Cardiac septum (tissue), 1 donor: ENCODE results near the gene PTPRQ. TPM values are rescaled to one million over a fixed set of nuclear protein-coding genes. Genes with fewer than 3 reads are reported as not detected.
"Not testable (repeated sequence)": the region's sequence is repeated elsewhere in the genome, so short reads cannot be mapped to it uniquely, and the experiment has no call there.

ENCODE experiments used
- DNase-seq: peaks from one replicate; pipeline ENCODE4 v3.0.0-alpha.2; 2020; ENCODE audit warnings: low spot score
- intact Hi-C: fragments of 100-400 bp; cut with DNase I; formaldehyde crosslinking; loops from one replicate; pipeline ENCODE4 v1.14.0; 2022
- total RNA-seq: library from RNA; stranded (reverse); fragmentation: NEBNext Ultra II Directional; extraction: Animal tissue kit (Norgen Biotek cat#: 25700); gene quantifications from one replicate; pipeline ENCODE4 v1.2.1, GENCODE V29; 2021
- donor health status: DM: no; HTN: no; CAD: no.

The PTPRQ gene
- total RNA-seq, 1 donor from 2014 or later = 0.38 TPM

DNA sequence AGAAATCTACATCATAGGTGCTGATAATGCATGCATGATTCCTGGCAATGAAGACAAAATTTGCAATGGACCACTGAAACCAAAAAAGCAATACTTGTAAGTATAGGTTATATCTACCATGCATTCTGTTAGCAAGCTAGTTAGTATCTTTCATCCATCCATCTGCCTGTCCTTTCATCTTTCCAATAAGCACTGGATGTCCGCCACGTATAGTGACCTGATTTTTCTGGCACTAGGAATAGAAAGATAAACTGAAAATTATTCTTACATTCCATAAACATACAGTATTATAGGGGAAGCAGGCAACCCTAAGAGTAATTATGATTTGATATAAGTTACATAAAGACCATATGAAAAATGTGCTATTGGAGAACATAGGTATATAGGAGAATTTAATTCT, 176.2 kb downstream of the PTPRQ start:
- no peak for DNase-seq
- intact Hi-C loops = loop anchor here (10.0 kb wide), 1 partner anchor 135 kb away; no protein-coding TSS in a partner anchor

DNA sequence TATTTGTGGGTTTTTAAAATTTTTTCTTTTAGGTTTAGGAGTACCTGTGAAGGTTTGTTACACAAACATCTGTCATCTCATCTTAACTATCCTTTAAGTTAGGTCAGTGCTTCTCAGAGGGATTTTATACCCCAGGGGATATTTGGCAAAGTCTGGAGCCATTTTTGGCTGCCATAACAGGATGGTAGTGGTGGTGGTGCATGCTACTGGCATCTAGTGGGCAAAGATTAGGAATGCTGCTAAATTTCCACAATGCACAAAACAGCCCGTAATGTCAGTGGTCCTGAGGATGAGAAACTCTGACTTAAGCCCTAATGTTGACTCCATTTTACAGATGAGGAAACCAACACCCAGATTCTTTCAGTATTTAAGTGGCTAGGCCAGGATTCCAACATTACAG, 178.2 kb downstream of the PTPRQ start:
- no peak for DNase-seq
- intact Hi-C loops = loop anchor here (10.0 kb wide), 1 partner anchor 133 kb away; no protein-coding TSS in a partner anchor

DNA sequence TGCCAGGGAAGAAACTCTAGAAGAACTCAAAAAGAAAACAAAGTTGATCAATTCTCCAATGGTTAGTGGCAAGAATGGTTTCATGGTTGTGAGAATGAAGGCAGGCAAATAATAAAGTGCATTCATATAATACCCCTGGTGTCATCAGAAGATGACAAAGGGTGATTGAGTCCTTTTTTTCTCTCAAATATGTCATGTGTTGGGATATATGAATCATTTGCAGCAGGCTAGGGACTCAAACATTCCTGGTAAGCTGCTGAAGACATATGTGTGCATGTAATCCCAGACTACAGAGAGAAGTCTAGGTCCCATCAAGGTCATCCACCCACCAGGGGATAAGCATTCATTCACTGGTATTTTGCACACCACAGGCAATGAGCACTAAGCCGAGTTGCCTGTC, 181.0 kb downstream of the PTPRQ start:
- intact Hi-C loops = loop anchor here (10.0 kb wide), 1 partner anchor 130 kb away; no protein-coding TSS in a partner anchor

DNA sequence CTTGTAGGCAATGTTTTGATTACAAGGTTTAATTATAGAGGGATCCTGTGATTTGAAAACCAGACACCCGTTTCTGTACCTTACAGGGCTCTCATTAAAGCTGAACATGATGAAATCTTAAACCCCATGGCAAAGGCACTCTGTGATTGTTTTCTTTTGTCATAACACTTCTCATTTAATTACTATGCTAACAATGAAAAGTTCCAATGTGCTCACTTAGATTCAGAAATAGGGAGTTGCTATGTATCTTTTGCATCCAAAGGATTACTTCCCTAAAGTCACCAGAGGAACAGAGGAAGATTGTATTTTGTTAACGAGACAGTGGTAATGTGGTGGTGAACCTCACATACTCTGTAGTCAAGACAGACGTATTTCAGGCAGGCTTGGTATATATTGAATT, 181.9 kb downstream of the PTPRQ start:
- no peak for DNase-seq
- intact Hi-C loops = loop anchor here (10.0 kb wide), 1 partner anchor 129 kb away; no protein-coding TSS in a partner anchor

More for the DNA sequence above, 181.0 kb downstream of the PTPRQ start:
- no peak for DNase-seq

DNA sequence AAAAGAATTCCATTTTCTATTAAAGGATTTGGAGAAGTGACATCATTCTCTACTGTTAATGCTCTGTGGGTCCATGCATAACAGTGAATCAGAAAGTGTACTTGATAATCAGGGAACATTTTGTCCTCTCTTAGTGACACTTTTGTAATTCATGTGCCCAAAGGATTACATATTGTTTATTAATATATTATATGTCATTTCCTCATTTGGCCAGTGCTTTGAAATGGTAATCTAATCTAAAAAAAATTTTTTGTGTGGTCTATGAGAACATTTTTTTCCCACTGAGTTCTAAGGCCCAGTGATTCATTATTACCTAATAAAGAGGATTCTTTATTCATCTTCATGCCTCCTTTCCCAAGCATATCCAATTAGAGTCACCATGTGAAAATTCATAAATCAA, 183.7 kb downstream of the PTPRQ start:
- intact Hi-C loops = loop anchor here (10.0 kb wide), 1 partner anchor 127 kb away; no protein-coding TSS in a partner anchor

DNA sequence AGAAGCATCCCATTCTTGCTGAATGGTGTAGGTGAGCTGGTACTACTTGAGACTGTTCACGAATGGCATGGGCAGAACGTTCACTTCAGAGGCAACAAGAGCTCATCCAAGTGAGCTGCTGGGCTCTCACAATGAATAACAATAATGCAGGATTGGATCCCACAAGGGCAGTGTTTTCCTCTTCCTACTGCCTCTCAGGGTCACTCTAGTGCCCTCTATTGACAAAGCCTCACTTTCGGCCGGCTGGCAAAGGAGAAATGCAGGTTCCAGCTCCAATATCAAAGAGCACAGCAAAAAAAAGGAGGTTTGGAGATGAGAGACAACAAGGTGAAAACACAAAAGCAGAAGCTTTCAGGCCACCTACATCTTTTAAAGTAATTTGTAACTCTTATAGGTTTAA, 188.8 kb downstream of the PTPRQ start:
- intact Hi-C loops = no loop called here
- no peak for DNase-seq

More for the DNA sequence above, 183.7 kb downstream of the PTPRQ start:
- DNase-seq = no peak

DNA sequence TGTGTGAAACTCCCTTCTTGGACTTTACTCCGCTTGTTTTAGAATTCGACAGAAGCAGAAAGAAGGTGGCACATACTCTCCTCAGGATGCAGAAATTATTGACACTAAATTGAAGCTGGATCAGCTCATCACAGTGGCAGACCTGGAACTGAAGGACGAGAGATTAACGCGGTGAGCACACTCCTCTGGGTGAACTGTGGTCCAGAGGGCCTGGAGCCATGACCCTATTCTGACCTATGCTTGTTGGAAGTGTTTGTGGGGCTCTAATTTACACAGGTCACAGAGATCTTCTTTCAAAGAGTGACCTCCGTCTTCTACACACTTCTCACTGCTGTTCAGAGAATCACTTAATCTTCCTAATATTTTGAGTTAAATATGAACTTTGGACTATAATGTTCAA, 190.9 kb downstream of the PTPRQ start:
- DNase-seq = no peak
- intact Hi-C loops = no loop called here

DNA sequence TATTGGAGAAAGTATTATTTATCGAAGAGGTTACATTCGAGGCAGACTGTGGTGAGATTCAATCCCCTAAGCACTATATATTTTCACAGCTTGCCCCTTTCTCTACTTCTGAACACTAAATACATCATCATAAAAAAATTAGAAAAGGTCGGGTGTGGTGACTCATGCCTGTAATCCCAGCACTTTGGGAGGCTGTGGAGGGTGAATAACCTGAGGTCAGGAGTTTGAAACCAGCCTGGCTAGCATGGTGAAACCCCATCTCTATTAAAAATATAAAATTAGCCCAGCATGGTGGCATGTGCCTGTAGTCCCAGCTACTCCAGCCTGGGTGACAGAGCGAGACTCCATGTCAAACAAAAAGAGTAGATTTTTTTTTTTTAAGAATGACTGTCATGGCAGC, 192.8 kb downstream of the PTPRQ start:
- intact Hi-C loops = no loop called here
- DNase-seq = no peak

DNA sequence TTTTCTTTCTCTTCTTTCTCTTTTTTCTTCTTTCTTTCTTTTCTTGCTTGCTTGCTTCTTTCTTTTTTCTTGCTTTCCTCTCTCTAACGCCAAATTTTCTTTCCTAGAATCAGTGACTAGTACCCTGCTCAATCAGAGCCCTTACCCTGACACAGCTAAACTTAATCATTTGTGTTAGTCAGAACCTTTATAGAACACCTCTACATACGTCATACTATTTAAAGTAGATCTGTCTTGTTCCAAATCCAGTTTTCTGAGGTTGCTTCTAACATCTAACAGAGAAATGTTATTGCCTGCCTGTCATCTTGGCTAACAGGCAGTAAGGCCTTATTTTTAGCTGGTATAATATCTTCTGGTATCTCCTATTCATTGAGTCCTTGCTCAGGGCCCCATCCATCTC, 197.9 kb downstream of the PTPRQ start:
- intact Hi-C loops = no loop called here
- no peak for DNase-seq

DNA sequence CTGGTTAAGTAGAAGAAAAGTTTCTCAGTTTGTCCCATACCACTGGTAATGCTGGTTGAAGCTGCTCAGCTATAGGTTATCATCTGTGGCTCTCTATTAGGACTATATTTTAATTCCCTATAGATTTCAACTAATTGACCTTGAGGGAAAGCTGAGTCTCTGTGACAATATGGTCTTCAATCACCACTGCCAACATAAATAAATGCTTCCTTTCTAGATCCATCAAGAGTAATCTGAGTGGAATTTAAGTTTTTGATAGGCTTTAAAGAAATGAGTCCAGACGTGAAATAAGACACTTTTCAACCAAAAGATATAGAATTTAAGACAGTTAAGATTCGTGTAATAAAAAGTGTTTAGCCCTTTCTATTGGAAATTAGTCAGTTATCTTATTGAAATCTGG, 199.9 kb downstream of the PTPRQ start:
- intact Hi-C loops = no loop called here
- DNase-seq = no peak

DNA sequence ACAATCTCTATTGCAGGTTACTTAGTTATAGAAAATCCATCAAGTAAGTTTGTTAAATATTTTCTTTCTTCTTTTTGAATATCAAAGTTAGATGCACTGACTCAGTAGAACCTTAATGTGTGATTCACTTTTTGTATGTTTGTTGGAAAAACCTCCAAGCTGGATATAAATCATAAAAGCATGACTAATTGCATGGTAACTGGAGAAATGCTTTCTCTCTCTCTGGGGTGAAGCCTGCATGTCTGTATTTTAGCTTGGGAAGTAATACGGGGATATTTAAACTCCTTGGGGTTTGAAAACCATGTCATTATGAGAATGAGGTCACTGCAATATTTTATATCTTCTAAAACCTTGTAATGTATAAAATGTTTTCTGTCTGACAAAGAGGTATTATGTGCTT, 204.8 kb downstream of the PTPRQ start:
- intact Hi-C loops = no loop called here
- DNase-seq = no peak

DNA sequence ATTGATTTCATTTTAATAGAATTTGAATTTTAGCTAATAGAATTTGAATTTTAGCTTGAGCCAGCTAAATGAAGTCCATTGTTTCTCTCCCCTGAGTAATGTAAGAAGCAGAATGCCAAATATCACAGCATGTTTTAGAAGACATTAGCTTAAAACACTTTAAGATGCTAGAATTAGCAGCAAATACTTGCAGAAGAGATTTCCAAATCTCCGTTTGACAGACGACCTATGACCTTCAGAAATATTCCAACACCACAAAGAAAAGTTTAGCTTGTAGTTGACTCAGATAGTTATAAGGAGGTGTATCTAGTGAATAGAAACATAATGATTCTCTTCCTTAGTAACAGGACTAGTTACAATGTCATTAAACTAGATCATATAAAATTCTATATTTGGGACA, 211.7 kb downstream of the PTPRQ start:
- no peak for DNase-seq
- intact Hi-C loops = no loop called here

DNA sequence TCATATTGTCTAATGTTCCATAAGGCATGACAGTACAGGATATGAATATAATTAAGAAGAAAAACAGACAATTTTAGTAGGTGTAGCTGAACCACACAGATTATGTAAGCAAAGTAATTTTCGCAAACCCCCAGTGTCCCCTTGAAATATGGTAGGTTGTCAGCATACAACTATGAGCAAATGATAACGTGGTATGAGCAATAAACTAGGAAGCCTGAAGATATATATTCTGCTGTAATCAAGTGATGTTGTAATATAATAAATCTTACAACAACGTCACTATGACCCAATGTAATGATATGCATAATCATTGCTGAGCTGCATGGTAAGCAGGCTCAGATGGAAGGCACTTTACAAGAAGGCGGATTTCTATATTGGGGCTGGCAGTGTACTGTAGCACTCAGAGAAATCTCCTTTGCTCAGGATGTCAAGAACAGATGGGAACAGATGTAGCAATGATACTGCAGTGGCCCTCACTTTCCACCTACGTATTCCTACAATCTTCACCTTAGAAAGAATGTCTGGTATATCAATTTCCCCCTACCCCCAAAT, 215.6 kb downstream of the PTPRQ start:
- DNase-seq = no peak
- intact Hi-C loops = no loop called here

DNA sequence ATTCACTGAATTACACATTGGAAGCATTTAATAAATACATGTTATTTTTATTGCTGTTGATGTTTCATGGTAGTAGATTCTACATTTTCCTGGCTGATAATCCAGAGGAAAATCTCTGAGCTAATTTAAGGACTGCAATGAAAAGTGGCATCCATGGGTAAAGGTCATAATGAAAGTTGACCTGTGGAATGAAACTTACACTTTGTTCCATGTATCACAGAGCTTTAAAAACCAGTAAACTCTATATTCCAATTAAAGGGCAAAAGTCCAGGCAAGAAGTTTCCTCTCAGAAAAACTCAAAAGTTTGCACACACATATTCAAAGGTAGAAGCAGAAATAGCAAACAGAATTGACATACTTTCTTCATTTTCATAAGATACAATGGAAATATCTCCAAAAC, 218.6 kb downstream of the PTPRQ start:
- no peak for DNase-seq
- intact Hi-C loops = no loop called here

DNA sequence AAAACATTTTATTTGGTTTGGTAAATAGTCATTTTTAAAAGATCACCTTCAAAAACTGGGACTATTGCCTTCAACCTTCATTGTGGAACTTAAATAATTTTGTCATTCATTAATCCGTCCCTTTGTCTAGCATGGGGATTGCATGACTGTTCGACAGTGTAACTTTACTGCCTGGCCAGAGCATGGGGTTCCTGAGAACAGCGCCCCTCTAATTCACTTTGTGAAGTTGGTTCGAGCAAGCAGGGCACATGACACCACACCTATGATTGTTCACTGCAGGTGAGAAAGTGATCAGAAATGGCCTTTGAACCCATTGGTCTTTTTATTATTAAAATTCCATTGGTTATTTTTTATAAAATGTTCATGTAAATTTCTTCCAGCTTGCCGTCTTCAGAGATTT, 226.2 kb downstream of the PTPRQ start:
- no peak for DNase-seq
- intact Hi-C loops = no loop called here

DNA sequence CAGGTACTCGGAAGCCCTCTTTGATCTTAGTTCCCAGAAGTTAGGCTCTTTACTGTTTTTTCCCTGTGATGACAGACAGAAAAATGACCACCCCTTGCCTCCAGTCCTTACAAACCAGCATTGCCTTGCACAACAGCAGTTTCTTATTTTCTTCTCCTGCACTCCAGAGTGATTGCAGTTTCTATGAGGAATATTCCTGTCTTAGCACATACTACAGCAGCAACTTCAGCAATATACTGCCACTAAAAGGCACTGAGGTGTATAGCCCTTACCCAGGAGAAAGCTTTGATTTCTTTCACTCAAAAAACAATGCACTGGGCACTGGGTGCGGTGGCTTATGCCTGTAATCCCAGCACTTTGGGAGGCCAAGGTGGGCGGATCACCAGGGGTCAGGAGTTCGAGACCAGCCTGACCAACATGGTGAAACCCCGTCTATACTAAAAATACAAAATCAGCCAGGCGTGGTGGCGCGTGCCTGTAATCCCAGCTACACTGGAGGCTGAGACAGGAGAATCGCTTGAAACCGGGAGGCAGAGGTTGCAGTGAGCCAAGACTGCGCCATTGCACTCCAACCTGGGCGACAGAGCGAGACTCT, 232.1 kb downstream of the PTPRQ start:
- not testable (repeated sequence) for DNase-seq

DNA sequence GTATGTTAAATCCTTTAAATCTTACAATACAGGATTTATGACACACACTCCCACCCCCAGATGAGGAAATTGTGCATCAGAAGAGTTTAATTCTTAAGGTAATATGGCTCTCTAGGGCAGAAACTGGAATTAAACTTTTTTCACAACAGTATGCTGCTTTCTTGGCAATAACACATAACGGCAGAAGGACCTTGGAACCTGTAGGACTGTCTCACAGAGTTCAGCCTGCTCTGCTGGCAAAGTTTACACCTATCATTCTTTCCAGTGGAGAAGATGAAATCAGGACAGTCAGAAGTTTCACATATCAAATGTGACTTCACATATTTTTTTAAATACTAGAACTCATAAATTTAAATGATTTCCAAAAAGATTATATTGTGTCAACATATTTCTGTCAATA, 232.8 kb downstream of the PTPRQ start:
- intact Hi-C loops = no loop called here
- DNase-seq = no peak

More for the DNA sequence above, 232.1 kb downstream of the PTPRQ start:
- intact Hi-C loops = not testable (repeated sequence)

DNA sequence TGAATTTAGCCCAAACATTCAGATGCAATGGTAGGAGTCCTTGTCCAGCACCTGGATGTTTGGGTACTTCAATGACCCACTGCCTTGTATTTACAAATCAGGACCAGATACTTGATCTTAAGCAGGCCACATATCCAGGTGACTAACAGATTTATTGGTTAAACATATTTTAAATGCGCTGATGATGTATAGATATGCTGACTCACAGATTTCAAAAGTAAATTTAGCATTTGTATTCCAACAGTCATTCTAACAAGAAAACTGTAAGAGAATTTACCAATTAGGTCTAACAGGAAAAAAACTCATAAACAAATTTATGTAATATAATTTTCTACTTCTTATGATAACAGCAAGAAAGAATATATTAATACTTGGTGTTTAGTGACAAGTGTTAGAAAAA, 234.0 kb downstream of the PTPRQ start:
- no peak for DNase-seq
- intact Hi-C loops = no loop called here

DNA sequence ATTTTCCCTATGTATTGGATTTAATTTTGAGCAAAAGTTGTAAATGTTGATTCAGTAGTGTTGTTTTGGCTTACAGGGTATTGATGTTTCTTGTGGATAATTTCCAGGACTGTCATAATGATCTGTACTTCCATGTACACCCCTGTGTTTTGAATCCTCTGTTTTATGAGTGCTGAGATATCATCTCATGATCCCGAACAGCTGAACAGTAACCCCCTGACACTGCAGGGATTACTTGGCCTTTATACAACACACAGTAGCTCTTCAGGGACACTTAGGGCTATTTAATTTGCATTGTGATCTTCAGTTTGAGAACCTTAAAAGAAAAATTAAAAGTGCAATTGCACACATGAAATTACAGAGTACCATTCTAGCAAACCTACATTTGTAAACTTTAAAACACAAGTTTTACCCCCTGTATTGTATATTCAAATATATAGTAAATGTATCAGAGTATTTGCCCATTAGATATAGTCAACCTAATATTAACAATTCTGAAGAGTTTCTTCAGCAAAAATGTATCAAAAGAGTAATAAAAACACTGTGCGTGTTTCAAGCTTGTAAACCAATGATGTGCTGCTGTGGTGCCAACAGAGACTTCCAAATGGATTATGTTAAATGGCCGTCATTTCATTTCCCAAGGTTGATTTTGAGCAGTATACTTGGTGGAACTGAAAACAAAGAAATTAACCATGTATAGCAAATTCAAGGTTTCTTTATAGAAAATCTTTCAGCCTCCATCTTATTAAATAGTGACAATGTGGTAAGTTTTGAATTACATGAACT, 235.5 kb downstream of the PTPRQ start:
- intact Hi-C loops = no loop called here
- no peak for DNase-seq

DNA sequence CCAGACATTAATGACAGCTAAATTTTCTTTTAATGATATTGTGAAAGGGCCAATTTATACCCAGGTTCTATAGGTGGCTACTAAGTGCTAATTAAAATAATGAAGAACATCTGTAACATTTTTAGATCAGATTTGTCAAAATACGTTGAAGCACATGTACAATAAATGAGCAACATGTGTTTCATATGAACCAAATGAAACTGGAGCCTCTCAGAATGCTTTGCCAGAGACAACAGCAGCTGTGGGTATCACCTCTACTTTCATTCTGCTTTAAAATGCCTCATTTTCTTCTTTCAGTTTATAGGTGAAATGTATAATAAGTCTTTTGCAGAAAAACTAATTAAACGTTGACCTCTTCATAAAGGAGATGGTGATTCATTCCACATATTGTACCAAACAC, 237.3 kb downstream of the PTPRQ start:
- intact Hi-C loops = no loop called here
- DNase-seq = no peak

DNA sequence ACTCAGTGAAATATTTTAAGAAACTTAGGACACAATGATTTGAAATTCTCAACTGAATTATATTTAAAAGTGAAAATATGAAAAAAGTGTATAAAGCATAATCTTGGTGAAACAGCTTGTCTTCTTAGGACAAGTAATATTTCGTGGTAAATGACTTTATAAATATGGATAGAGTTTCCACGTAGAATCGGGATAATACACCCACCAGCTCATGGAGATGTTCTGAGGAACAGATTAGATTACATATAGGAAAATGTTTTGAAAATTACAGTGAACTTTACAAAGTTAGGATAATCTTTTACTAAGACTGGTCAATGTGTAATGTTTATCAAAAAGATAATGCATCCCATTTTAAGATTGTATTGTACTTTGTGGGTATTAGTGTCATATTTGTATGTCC, 237.8 kb downstream of the PTPRQ start:
- DNase-seq = no peak
- intact Hi-C loops = no loop called here
